Pancreas (tissue), 10 donors: ENCODE results near the gene BOLL. TPM values are rescaled to one million over a fixed set of nuclear protein-coding genes. Genes with fewer than 3 reads are reported as not detected.

Experiments
- ATAC-seq, 4 donors: fragments of 200-7000 bp; cut with Tn5 transposase; one replicate each; pipeline versions ENCODE4 v1.8.0 to v1.9.1; 2020; ENCODE audit warnings: mild to moderate bottlenecking in 4 of 4, moderate library complexity in 4 of 4
- DNase-seq, 6 donors: peaks; one replicate each; pipeline ENCODE4 v3.0.0-alpha.2; 2020
- FAIRE-seq: peaks from 2 replicates; lab custom pipeline; 2012; peaks lifted over from hg19 to GRCh38; lab: Jason Lieb, UNC
- H3K27ac ChIP-seq, 4 donors: fragments of 200-600 bp; sonication (generic); 1 replicate in 3 of 4; 2 replicates in 1 of 4; pipeline versions ENCODE4 v1.5.0 to v1.8.0; 2020
- H3K27me3 ChIP-seq, 4 donors: fragments of 200-600 bp; one replicate each; pipeline ENCODE4 v1.8.0; 2021
- H3K36me3 ChIP-seq, 3 donors: fragments of 200-600 bp; sonication (generic) in 1 of 3; one replicate each; pipeline versions ENCODE4 v1.5.0 to v1.8.0; 2020 to 2021
- H3K4me1 ChIP-seq, 3 donors: fragments of 200-600 bp; one replicate each; pipeline ENCODE4 v1.8.0; 2021
- H3K4me3 ChIP-seq, 4 donors: fragments of 200-600 bp; sonication (generic) in 2 of 4; one replicate each; pipeline versions ENCODE4 v1.5.0 to v1.8.0; 2020 to 2021
- H3K9me3 ChIP-seq, 4 donors: fragments of 200-600 bp; one replicate each; pipeline ENCODE4 v1.8.0; 2021
- CTCF ChIP-seq, 4 donors: fragments of 200-600 bp; sonication (generic) in 3 of 4; IDR thresholded peaks; one replicate each; pipeline versions ENCODE4 v1.5.0 to v1.8.0; 2021; ENCODE audit warnings: antibody characterized with exemption in 4 of 4
- WGBS, 2 donors: extraction: QIAGEN DNeasy Blood & Tissue Kit; methylation state at CpG; one replicate each; pipeline ENCODE4 v1.1.7; 2013; 5-methylcytosine and 5-hydroxymethylcytosine counted together
- intact Hi-C, 3 donors: fragments of 100-400 bp; cut with DNase I; formaldehyde crosslinking; loops; one replicate each; pipeline versions ENCODE4 v1.11.1 to v1.14.2; 2022
- polyA plus RNA-seq, 2 donors: library from polyadenylated mRNA; stranded (reverse); fragments of 200-250 nt; gene quantifications; one replicate each; pipeline ENCODE4 v1.2.3, GENCODE V29; 2013
- total RNA-seq, 6 donors: library from RNA; stranded (reverse); fragmentation: NEBNext Ultra II Directional in 4 of 6; extraction: Animal tissue kit (Norgen Biotek cat#: 25700) in 4 of 6; gene quantifications; one replicate each; pipeline versions ENCODE4 v1.2.1 to v1.2.4, GENCODE V29; 2021 to 2023
- donor health status: healthy with polysubstance abuse.
- donor health status: DM: no; HTN: no; CAD: no; lungs with moderate emphysema.
- donor health status: DM: no; HTN: no; CAD: no.
- donor health status: control.
- donor health status: control.
- donor health status: Bipolar disorder and iron deficiency.
- donor health status: DM: yes; HTN: yes; CAD: no.
- donor health status: DM: no; HTN: no; CAD: no.
- donor health status: DM: no; HTN: no; CAD: no.
- donor health status: DM: yes; HTN: yes; CAD: no.

Gene BOLL
- total and polyA plus RNA-seq, 8 donors = not detected

DNA sequence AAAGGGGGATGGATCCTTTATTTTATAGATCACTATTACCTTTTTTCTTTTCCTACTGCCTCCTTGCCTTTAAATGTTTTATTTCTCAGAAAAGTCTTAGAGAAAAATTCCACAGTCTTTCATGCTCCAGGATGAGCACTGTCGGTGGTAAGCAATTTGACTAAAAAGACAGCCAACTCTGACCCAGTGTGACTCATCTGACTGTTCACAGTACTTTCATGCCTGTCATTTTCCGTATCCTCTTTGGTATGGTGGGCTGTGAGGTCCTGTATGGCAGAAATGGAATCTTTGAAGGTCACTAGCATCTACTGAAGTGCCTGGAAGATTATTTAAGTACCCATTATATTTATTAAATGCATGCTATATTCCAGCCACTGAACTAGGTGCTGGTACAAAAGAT is 107.6 kb downstream of the BOLL start:
- DNase-seq = no peak
- no peak for TF ChIP-seq CTCF (IDR thresholded peaks at IDR 0.05)
- Histone ChIP-seq H3K27ac (no peak overlapping the region), H3K4me1 (no peaks in the 10 kb centered on the region), H3K36me3 (no peaks in the 10 kb centered on the region), H3K4me3 (no peak overlapping the region), H3K9me3 (no peaks in the 10 kb centered on the region), H3K27me3 (no peaks in the 10 kb centered on the region)
- 74 to 78% methylated on average over 2 of the region's 2 CpGs for WGBS, 2 donors
- ATAC-seq = no peak
- no peak for FAIRE-seq
- intact Hi-C loops = no loop called here

DNA sequence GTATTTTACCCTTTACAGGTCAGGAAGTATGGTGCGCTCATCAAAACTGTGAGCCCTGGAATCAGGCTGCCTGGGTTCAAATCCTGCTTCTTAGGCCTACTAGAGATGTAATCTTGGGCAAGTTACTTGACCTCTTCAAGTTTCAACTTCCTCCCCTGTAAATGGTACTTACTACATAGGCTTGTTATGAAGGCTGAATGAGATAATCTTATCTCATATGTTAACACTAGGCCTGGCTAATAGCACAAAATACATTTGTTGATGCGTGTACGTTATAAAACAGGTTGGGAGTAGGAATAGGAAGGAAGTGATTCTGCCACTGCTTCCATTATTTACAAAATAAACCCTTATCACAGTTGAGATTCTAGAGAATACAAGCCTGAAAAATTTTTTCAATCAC is 108.1 kb downstream of the BOLL start:
- H3K36me3 ChIP-seq = no peaks in the 10 kb centered on the region
- ATAC-seq = no peak
- intact Hi-C loops = no loop called here
- no peaks in the 10 kb centered on the region for H3K4me1 ChIP-seq
- no peak overlapping the region for H3K27ac ChIP-seq
- DNase-seq = no peak
- no peak for TF ChIP-seq CTCF (IDR thresholded peaks at IDR 0.05)
- no peak overlapping the region for H3K4me3 ChIP-seq
- no peaks in the 10 kb centered on the region for H3K27me3 ChIP-seq
- 67 to 68% methylated on average over 3 of the region's 3 CpGs for WGBS, 2 donors
- no peaks in the 10 kb centered on the region for H3K9me3 ChIP-seq
- no peak for FAIRE-seq

Other genes with a start within 250 kb of the BOLL start
- 1 to 10 TPM in 5 of 6 donors, under 1 TPM in 1; 0.92 to 7.6 (median 1.7) TPM for gene RFTN2, start 109.7 kb downstream of the BOLL start, total RNA-seq
- gene RFTN2, start 109.7 kb downstream of the BOLL start, polyA plus RNA-seq = under 1 TPM; 0.77 to 0.80 TPM
- gene MARS2, start 80.0 kb downstream of the BOLL start, total RNA-seq = 1 to 10 TPM; 2.0 to 5.3 (median 4.0) TPM
- gene MARS2, start 80.0 kb downstream of the BOLL start, polyA plus RNA-seq = 1 to 10 TPM; 1.4 to 2.6 TPM
- 1 to 10 TPM in 1 of 6 donors, under 1 TPM in 5; 0.41 to 1.5 (median 0.76) TPM for gene PLCL1, start 19.3 kb upstream of the BOLL start, total RNA-seq
- under 1 TPM; 0.38 to 0.85 TPM for gene PLCL1, start 19.3 kb upstream of the BOLL start, polyA plus RNA-seq